GM19351 (cell line): ENCODE results near the gene CYTH4.
"Not testable (repeated sequence)": the region's sequence is repeated elsewhere in the genome, so short reads cannot be mapped to it uniquely, and the experiment has no call there.

Experiments used
- ATAC-seq: cut with Tn5 transposase; IDR thresholded peaks from one replicate; pipeline ENCODE4 v1.9.1; 2021; ENCODE audit warnings: mild to moderate bottlenecking, moderate library complexity; ENCODE audit not compliant: unreplicated experiment

Gene CYTH4

GRCh38 chr22:37282385-37282677 lies at the start of gene CYTH4:
TSS of gene CYTH4 (plus strand) at chr22:37282508. CDS start at chr22:37282570, 62 bp downstream.
- no peak for ATAC-seq

- not testable (repeated sequence) for ATAC-seq
Observed at GRCh38 chr22:37233371-37233750, 48.9 kb upstream of the CYTH4 start.

- ATAC-seq: no peak
Observed at GRCh38 chr22:37233751-37234631, 48.3 kb upstream of the CYTH4 start.

GRCh38 chr22:37234736-37235711 lies 47.3 kb upstream of the CYTH4 start:
- no peak for ATAC-seq

GRCh38 chr22:37235897-37236607 lies 46.3 kb upstream of the CYTH4 start:
- ATAC-seq: no peak

- ATAC-seq: no peak
Observed at GRCh38 chr22:37237371-37238268, 44.7 kb upstream of the CYTH4 start.

GRCh38 chr22:37239336-37240239 lies 42.7 kb upstream of the CYTH4 start:
- no peak for ATAC-seq

- no peak for ATAC-seq
Observed at GRCh38 chr22:37240240-37240940, 41.9 kb upstream of the CYTH4 start.

GRCh38 chr22:37240941-37241320 lies 41.4 kb upstream of the CYTH4 start:
- ATAC-seq: no peak

- no peak for ATAC-seq
Observed at GRCh38 chr22:37241351-37242142, 40.8 kb upstream of the CYTH4 start.

GRCh38 chr22:37242395-37242918 lies 39.9 kb upstream of the CYTH4 start:
- peak; percentile 63 for ATAC-seq

- ATAC-seq: no peak
Observed at GRCh38 chr22:37243402-37244113, 38.8 kb upstream of the CYTH4 start.

GRCh38 chr22:37244114-37244921 lies 38.0 kb upstream of the CYTH4 start, which contains the start of gene RAC2:
TSS of gene RAC2 (minus strand) at chr22:37244269. CDS start at chr22:37244148, 121 bp downstream.
- peak; percentile 51 for ATAC-seq

GRCh38 chr22:37244922-37245722 lies 37.2 kb upstream of the CYTH4 start:
- ATAC-seq: no peak

- ATAC-seq: no peak
Observed at GRCh38 chr22:37245740-37246139, 36.6 kb upstream of the CYTH4 start.
